NCI-H226 (cell line): ENCODE results near the gene KCNMA1.

Experiments used
- DNase-seq: peaks from one replicate; pipeline ENCODE4 v3.0.0-alpha.2; 2015

KCNMA1 gene

DNA sequence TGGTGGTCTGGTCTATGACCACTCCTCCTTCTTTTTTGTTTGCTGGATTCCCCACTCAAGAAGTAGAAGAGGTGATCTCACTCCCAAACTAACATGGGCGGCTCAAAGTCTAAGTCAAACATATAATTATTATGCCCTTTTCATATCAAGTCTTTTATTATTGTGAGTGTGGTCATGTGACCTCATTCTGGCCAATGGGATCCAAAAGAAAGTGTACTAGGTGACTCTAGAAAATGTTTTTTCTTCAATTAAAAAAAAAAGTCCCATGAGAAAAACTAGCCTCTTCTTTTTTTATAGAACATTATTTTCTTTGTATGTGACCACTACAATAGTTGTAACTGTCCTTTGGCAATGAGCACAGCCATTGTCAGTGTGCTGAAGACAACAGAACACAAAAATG, 772.7 kb downstream of the KCNMA1 start:
- DNase-seq: no peak

DNA sequence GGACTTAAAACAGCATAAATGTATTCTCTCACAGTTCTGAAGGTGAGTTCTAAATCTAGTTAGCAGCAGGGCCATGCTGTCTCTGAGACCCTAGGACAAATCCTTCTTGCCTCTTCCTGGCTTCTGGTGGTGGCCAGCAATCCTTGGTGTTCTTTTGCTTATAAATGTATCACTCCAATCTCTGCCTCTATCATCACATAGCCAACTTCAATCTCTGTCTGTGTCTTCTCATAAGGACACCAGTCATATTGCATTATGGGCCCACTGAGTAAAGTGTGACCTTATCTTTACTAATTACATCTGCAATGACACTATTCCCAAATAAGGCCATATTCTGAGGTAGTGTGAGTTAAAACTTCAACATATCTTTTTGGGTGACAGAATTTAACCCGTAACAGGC, 778.9 kb downstream of the KCNMA1 start:
- DNase-seq: no peak

DNA sequence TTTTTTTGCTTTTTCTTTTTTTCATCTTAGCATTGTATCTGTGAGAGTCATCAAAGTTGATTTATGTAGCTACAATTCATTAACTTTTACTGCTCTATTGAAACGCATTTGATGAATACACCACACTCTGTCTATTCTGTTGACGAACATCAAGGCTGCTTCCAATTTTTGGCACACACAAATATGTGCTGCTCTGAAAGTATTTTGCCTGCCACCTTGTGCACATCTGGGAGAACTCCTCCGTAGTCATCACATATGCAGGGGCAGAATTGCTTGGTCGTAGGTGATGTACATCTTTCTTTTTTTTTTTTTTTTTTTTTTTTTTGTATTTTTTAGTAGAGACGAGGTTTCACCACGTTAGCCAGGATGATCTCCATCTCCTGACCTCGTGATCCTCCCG, 796.8 kb downstream of the KCNMA1 start:
- DNase-seq: no peak

DNA sequence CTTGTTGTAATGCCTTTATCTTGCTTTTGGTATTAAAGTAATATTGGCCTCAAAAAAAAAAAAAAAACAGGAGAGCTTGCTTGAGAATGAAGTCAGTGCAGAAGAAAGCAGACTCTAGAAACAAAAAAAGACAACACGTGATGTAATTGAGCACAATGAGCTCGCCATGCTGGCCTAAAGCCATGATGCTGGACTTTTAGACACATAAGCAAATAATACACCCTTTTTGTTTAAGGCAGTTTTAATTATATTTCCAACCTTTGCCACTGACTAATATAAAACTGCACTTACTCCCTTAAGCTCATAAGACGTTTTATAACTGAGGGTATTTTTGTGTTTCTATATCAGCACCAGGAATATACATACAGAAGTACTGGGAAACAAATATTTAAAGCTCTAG, 798.3 kb downstream of the KCNMA1 start:
- no peak for DNase-seq

DNA sequence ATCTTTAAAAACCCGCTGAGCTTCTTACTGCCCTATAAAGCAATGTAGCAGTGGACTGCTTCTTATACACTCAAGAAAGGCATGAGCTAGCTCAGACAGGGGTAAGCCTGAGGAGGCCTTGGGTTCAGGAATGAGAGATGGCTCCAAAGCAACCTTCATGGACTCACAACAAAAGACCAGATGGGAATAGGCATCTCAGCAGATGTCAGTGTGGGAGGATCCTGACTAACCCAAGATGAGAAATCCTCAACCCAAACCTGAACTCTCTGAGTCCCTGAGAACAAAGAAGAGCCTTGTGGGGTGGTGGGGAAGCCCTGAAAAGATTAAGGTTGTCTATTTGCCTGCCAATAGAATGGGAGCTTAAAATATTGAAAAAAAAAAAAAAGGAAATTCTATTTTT, 807.4 kb downstream of the KCNMA1 start:
- DNase-seq: no peak

DNA sequence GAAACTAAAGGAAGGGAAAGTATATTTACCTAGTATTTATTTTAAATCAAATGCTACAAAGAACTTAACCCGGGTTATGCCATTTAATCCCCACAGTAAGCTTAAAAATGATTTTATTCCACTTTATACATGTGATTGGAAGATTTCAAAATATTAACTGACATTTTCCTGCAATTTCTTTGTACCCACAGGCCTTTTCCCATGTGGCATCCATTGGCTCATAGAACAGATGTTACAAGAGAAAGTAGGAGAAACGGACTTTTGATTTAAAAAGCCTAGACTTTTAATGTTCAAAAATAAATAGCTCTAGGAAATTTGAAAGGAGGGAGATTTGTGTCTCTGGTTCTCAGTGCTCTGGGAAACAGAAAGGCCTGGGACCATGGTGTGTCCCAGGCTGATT, 807.9 kb downstream of the KCNMA1 start:
- DNase-seq: no peak
